Esophagus squamous epithelium (tissue), 5 donors: Measurements from ENCODE around the gene XPNPEP2. TPM values are rescaled to one million over a fixed set of nuclear protein-coding genes. Genes with fewer than 3 reads are reported as not detected.

ENCODE experiments used
- DNase-seq: peaks from one replicate; lab custom pipeline; 2025; lab: John Stamatoyannopoulos, UW
- H3K27ac ChIP-seq, 4 donors: fragments of 200-600 bp; sonication (generic); one replicate each; pipeline ENCODE4 v1.5.1; 2016 to 2019; ENCODE audit warnings: mild to moderate bottlenecking in 1 of 4
- H3K27me3 ChIP-seq, 4 donors: fragments of 200-600 bp; sonication (generic); 1 replicate in 3 of 4; 2 replicates in 1 of 4; pipeline versions ENCODE4 v1.5.1 to v1.6.0; 2017 to 2021; ENCODE audit warnings: antibody characterized with exemption in 1 of 4
- H3K36me3 ChIP-seq, 3 donors: fragments of 200-600 bp; sonication (generic); one replicate each; pipeline ENCODE4 v1.5.1; 2016 to 2019
- H3K4me1 ChIP-seq, 3 donors: fragments of 200-600 bp; sonication (generic); one replicate each; pipeline ENCODE4 v1.5.1; 2017 to 2019
- H3K4me3 ChIP-seq, 4 donors: fragments of 200-600 bp; sonication (generic); 1 replicate in 3 of 4; 2 replicates in 1 of 4; pipeline ENCODE4 v1.5.1; 2016 to 2019; ENCODE audit warnings: mild to moderate bottlenecking in 2 of 4, moderate library complexity in 1 of 4
- H3K9me3 ChIP-seq, 3 donors: fragments of 200-600 bp; sonication (generic); one replicate each; pipeline ENCODE4 v1.5.1; 2016 to 2019
- POLR2A ChIP-seq, 4 donors: fragments of 450-650 bp; IDR thresholded peaks; one replicate each; pipeline ENCODE4 v1.6.1; 2017; ENCODE audit warnings: antibody characterized with exemption in 4 of 4, mild to moderate bottlenecking in 4 of 4, moderate library complexity in 3 of 4
- WGBS, 2 donors: methylation state at CpG; one replicate each; pipeline ENCODE4 v1.1.5; 2018; 5-methylcytosine and 5-hydroxymethylcytosine counted together
- intact Hi-C: fragments of 100-400 bp; cut with DNase I; formaldehyde crosslinking; loops from one replicate; pipeline ENCODE4 v1.15.0; 2022
- total RNA-seq, 4 donors: library from RNA; depleted of rRNA; stranded (reverse); fragments of >200 nt; gene quantifications; one replicate each; pipeline ENCODE4 v1.1.0, GENCODE V29; 2016
- TF ChIP-seq, protein P1 (sequence below), 6 experiments: fragments of 450-650 bp in 4 of 6; fragments of 200-600 bp in 2 of 6; sonication (generic) in 2 of 6; IDR thresholded peaks; one replicate each; pipeline ENCODE4 v1.5.1; 2016 to 2019; ENCODE audit warnings: antibody characterized with exemption in 6 of 6, mild to moderate bottlenecking in 4 of 6, moderate library complexity in 4 of 6
- donor health status: DM: yes; HTN: yes; CAD: no.

Gene XPNPEP2
- total RNA-seq, 4 donors from 2014 or later: 0.88 to 5.7 (median 3.6) TPM; not detected in 1

DNA sequence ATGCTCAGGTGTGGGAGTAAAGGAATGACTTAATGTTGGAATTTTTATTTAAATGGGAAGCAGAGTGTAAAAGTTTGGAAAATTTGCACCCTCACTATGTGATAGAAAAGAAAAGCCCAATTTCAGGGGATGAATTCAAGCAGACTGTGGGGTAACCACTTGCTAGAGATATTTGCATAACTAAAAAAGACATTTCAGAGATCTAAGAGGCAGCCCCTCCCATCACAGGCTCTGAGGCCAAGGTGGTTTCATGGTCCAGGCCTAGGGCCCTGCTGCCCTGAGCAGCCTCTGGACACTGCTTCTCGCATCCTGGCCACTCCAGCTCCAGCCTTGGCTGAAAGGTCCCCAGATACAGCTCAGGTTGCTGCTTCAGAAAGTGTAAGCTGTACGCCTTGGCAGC lies 5.9 kb upstream of the XPNPEP2 start:
- intact Hi-C loops: no loop called here
- WGBS, 2 donors: 80% methylated on average over 1 of the region's 2 CpGs; no CpG with 5 or more reads in 1 of the 2 donors

DNA sequence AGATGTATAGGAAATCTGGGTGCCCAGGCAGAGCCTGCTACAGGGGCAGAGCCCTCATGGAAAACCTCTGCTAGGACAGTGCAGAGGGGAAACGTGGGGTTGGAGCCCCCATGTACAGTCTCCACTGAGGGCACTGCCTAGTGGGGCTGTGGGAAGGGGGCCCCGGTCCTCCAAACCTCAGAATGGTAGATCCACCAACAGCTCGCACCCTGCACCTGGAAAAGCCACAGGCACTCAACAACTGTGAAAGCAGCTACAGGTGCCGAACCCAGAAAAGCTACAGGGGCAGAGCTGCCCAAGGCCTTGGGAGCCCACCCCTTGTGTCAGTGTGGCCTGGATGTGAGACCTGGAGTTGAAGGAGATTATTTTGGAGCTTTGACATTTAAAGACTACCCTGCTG lies 5.4 kb upstream of the XPNPEP2 start:
- no peaks in the 10 kb centered on the region for H3K9me3 ChIP-seq
- no peak for DNase-seq
- no peak overlapping the region for H3K27ac ChIP-seq
- intact Hi-C loops: no loop called here
- no peak for TF ChIP-seq POLR2A (IDR thresholded peaks at IDR 0.05)
- TF ChIP-seq, protein P1, sequence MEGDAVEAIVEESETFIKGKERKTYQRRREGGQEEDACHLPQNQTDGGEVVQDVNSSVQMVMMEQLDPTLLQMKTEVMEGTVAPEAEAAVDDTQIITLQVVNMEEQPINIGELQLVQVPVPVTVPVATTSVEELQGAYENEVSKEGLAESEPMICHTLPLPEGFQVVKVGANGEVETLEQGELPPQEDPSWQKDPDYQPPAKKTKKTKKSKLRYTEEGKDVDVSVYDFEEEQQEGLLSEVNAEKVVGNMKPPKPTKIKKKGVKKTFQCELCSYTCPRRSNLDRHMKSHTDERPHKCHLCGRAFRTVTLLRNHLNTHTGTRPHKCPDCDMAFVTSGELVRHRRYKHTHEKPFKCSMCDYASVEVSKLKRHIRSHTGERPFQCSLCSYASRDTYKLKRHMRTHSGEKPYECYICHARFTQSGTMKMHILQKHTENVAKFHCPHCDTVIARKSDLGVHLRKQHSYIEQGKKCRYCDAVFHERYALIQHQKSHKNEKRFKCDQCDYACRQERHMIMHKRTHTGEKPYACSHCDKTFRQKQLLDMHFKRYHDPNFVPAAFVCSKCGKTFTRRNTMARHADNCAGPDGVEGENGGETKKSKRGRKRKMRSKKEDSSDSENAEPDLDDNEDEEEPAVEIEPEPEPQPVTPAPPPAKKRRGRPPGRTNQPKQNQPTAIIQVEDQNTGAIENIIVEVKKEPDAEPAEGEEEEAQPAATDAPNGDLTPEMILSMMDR (IDR thresholded peaks at IDR 0.05): no peak
- 80% methylated on average over 1 of the region's 4 CpGs; no CpG with 5 or more reads in 1 of the 2 donors for WGBS, 2 donors
- no peaks in the 10 kb centered on the region for H3K27me3 ChIP-seq
- H3K36me3 ChIP-seq: no peaks in the 10 kb centered on the region
- H3K4me1 ChIP-seq: peaks cover 0 to 12% (median 3%) of the 10 kb centered on the region in 3 donors
- H3K4me3 ChIP-seq: no peak overlapping the region

More for the DNA sequence above, 5.9 kb upstream of the XPNPEP2 start:
- no peak for DNase-seq
- H3K27ac ChIP-seq: no peak overlapping the region
- H3K36me3 ChIP-seq: no peaks in the 10 kb centered on the region
- TF ChIP-seq POLR2A (IDR thresholded peaks at IDR 0.05): no peak
- TF ChIP-seq, protein P1 (IDR thresholded peaks at IDR 0.05): no peak
- no peaks in the 10 kb centered on the region for H3K9me3 ChIP-seq
- H3K4me1 ChIP-seq: peaks cover 0 to 7% (median 3%) of the 10 kb centered on the region in 3 donors
- H3K4me3 ChIP-seq: no peak overlapping the region
- H3K27me3 ChIP-seq: no peaks in the 10 kb centered on the region

DNA sequence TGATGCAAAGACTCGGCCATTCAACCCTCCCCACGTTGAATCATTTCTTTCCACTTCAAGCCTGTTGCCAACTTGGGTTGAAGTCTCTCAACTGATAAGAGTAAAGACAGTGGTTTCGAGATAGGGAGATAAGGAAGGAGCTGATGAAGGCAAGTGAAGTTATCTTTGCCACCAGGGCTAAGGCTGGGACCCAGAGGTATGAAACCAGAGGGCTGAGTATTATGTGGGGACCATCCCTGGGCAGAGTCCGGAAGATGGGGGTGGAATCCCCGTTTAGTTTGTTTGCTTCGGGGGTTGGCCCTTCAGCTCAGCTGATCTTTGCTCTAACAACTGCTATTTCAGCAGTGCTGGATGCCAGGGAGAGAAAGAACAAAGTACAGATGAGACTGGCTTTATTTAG lies 2.3 kb upstream of the XPNPEP2 start:
- Histone ChIP-seq H3K36me3 (no peaks in the 10 kb centered on the region), H3K27me3 (no peaks in the 10 kb centered on the region), H3K4me1 (peaks cover 0 to 20% (median 3%) of the 10 kb centered on the region in 3 donors), H3K9me3 (no peaks in the 10 kb centered on the region), H3K4me3 (no peak overlapping the region), H3K27ac (no peak overlapping the region)
- DNase-seq: no peak
- 63 to 65% methylated on average over 5 of the region's 6 CpGs for WGBS, 2 donors
- no peak for TF ChIP-seq POLR2A (IDR thresholded peaks at IDR 0.05)
- TF ChIP-seq, protein P1 (IDR thresholded peaks at IDR 0.05): no peak
- intact Hi-C loops: no loop called here

DNA sequence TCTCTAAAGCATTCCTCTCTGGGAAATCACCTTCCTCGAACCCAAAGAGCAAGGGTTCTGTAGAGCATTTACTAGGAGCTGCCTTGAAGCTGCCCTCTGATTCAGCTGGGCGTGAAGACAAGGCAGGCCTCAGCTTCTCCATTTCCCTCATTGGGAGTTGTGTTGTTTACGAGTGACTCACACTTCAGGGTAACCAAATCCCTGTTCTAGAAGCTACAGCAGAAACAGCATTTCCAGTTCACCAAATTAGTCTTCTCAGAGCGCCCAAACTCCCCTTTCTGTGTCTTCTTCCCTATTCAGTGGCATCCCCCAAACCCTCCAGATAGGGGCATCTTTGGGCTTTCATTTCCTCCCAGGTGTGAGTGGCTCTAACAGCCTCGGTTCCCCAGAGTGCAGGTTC lies 863 bp upstream of the XPNPEP2 start:
- H3K27me3 ChIP-seq: no peaks in the 10 kb centered on the region
- no peak overlapping the region for H3K4me3 ChIP-seq
- 26 to 59% methylated on average over 3 to 4 of the region's 5 CpGs for WGBS, 2 donors
- H3K36me3 ChIP-seq: no peaks in the 10 kb centered on the region
- H3K27ac ChIP-seq: peak overlapping the region; percentile 46 to 63 (median 58)
- H3K9me3 ChIP-seq: no peaks in the 10 kb centered on the region
- no peak for DNase-seq
- intact Hi-C loops: no loop called here
- peaks cover 0 to 20% (median 3%) of the 10 kb centered on the region in 3 donors for H3K4me1 ChIP-seq
- TF ChIP-seq, protein P1 (IDR thresholded peaks at IDR 0.05): no peak
- no peak for TF ChIP-seq POLR2A (IDR thresholded peaks at IDR 0.05)

DNA sequence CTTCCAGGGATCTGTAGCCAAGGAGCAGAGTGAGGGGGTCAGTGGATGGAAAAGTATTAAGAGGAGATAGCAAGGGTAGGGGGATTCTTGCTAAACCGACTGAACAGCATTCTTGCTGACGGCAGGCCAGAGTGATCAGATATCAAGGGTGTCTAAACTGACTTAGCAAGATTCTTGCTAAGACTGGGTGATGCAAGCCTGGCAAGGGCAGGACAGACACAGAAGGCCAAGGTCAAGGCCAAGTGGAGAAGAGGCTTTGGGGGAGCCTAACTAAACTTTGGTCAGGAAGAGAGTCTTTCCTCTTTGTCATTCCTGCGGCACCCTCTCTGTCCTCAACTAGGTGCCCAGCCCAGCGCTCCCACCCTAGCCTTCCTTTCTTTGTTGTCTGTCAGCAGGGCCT lies 799 bp downstream of the XPNPEP2 start:
- TF ChIP-seq, protein P1 (IDR thresholded peaks at IDR 0.05): no peak
- TF ChIP-seq POLR2A (IDR thresholded peaks at IDR 0.05): no peak
- no peak for DNase-seq
- Histone ChIP-seq H3K36me3 (no peaks in the 10 kb centered on the region), H3K9me3 (no peaks in the 10 kb centered on the region), H3K27me3 (no peaks in the 10 kb centered on the region), H3K4me3 (no peak overlapping the region), H3K4me1 (peaks cover 0 to 20% (median 3%) of the 10 kb centered on the region in 3 donors), H3K27ac (peak overlapping the region in 3 of 4 donors; percentile 21 to 63 (median 62))
- intact Hi-C loops: no loop called here
- 44 to 74% methylated on average over 2 to 3 of the region's 4 CpGs for WGBS, 2 donors
